Astrocyte (in vitro differentiated cells and primary cell): ENCODE results near the gene PDGFA.

Experiments used
- EZH2 ChIP-seq: IDR thresholded peaks from 2 replicates; pipeline ENCODE4 v1.6.1; 2012; ENCODE audit warnings: mild to moderate bottlenecking, low read length, inconsistent platforms; ENCODE audit not compliant: insufficient read depth
- TF ChIP-seq, protein P1 (sequence below): IDR thresholded peaks from 2 replicates; pipeline ENCODE4 v1.5.1; 2011; ENCODE audit warnings: low read depth, mild to moderate bottlenecking, inconsistent platforms, low read length, moderate library complexity; ENCODE audit not compliant: insufficient read depth

DNA sequence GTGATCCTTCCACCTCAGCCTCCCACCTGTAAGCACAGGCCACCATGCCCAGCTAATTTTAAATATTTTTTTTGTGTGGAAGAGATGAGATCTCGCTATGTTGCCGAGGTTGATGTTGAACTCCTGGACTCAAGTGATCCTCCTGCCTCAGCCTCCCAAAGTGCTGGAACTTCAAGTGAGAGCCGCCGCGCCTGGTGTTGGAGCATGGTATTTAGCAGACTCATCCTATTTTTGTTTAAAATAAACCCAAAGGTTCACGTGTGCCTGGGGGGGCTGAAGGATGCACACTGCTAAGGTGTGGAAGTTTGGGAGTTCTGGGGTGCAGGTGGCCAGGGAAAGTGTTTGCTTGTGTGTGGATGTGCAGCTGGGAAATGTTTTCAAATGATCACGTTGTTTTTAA is 18.1 kb downstream of the PDGFA start:
- no peak for TF ChIP-seq EZH2
- TF ChIP-seq, protein P1, sequence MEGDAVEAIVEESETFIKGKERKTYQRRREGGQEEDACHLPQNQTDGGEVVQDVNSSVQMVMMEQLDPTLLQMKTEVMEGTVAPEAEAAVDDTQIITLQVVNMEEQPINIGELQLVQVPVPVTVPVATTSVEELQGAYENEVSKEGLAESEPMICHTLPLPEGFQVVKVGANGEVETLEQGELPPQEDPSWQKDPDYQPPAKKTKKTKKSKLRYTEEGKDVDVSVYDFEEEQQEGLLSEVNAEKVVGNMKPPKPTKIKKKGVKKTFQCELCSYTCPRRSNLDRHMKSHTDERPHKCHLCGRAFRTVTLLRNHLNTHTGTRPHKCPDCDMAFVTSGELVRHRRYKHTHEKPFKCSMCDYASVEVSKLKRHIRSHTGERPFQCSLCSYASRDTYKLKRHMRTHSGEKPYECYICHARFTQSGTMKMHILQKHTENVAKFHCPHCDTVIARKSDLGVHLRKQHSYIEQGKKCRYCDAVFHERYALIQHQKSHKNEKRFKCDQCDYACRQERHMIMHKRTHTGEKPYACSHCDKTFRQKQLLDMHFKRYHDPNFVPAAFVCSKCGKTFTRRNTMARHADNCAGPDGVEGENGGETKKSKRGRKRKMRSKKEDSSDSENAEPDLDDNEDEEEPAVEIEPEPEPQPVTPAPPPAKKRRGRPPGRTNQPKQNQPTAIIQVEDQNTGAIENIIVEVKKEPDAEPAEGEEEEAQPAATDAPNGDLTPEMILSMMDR: no peak
